GM19463 (cell line): ENCODE results near the gene DISP1.
"Not testable (repeated sequence)": the region's sequence is repeated elsewhere in the genome, so short reads cannot be mapped to it uniquely, and the experiment has no call there.

Source experiments
- ATAC-seq: cut with Tn5 transposase; IDR thresholded peaks from one replicate; pipeline ENCODE4 v1.9.1; 2021; ENCODE audit warnings: mild to moderate bottlenecking, moderate library complexity; ENCODE audit not compliant: unreplicated experiment

The DISP1 gene

GRCh38 chr1:222850550-222850949 lies 35.7 kb downstream of the DISP1 start:
- not testable (repeated sequence) for ATAC-seq

DNA sequence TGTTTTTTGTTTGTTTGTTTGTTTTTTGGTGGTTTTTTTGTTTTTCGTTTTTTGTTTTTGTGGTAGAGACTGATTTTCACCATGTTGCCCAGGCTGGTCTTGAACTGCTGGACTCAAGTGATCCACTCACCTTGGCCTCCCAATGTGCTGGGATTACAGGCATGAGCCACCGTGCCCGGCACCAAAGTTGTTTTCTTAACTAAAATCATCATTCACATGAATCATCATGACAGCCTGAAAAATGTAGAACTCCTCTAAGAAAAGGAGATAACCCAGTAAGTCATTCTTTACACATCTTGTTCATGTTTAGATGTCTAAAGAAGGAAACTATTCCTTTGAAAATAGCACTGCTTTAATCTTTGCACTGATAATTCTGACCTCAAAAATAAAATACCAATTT lies 37.5 kb downstream of the DISP1 start:
- no peak for ATAC-seq

DNA sequence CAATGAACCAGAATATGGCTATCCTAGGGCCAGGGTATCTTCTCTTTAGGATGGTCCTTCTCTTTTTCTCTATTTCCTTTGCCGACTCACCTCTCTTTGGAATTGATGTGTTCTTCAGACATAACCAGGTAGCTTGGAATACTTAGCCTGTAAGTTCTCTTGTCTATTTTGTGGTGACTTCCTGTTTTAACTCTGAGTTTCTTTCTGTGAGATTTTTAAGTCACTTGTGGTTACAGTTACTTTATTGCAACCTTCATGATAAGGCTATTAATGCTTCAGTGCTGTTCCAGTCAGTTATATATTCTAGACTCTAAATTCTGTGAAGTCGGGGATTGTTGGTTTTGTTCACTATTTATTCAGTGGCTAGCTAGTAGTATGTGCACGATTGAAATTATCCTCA lies 46.2 kb downstream of the DISP1 start:
- ATAC-seq, result no peak
